Stimulated activated CD8-positive, alpha-beta memory T cell treated with anti-CD3 and anti-CD28 coated beads, Interleukin-2, amount 100 ng/mL, for 1 hour (primary cell): ENCODE results near the gene DDX1.

ENCODE experiments used
- DNase-seq, 2 donors: peaks; one replicate each; pipeline ENCODE4 v3.0.0-alpha.2; 2020; ENCODE audit warnings: low read depth in 2 of 2

The DDX1 gene

GRCh38 chr2:15645300-15645699 is 53.6 kb downstream of the DDX1 start:
- DNase-seq: no peak

GRCh38 chr2:15645720-15646385 is 54.2 kb downstream of the DDX1 start:
- DNase-seq: no peak

GRCh38 chr2:15646661-15647060 is 55.0 kb downstream of the DDX1 start:
- DNase-seq: no peak

- no peak for DNase-seq
These were observed 56.2 kb downstream of the DDX1 start for GRCh38 chr2:15647622-15648590.

GRCh38 chr2:15648593-15649525 is 57.2 kb downstream of the DDX1 start:
- DNase-seq: no peak

- no peak for DNase-seq
These were observed 58.0 kb downstream of the DDX1 start for GRCh38 chr2:15649561-15650255.

GRCh38 chr2:15650616-15651366 is 59.1 kb downstream of the DDX1 start:
- DNase-seq: no peak

GRCh38 chr2:15651367-15651727 is 59.7 kb downstream of the DDX1 start:
- no peak for DNase-seq

GRCh38 chr2:15652252-15652651 is 60.6 kb downstream of the DDX1 start:
- DNase-seq: no peak

- DNase-seq: no peak
These were observed 61.1 kb downstream of the DDX1 start for GRCh38 chr2:15652801-15653200.

GRCh38 chr2:15653806-15654726 is 62.4 kb downstream of the DDX1 start:
- no peak for DNase-seq

GRCh38 chr2:15654727-15655073 is 63.0 kb downstream of the DDX1 start:
- DNase-seq: no peak

GRCh38 chr2:15655123-15655887 is 63.6 kb downstream of the DDX1 start:
- DNase-seq: no peak

GRCh38 chr2:15656090-15656489 is 64.4 kb downstream of the DDX1 start:
- DNase-seq: no peak

- DNase-seq: no peak
These were observed 66.1 kb downstream of the DDX1 start for GRCh38 chr2:15657759-15658158.

- no peak for DNase-seq
These were observed 67.2 kb downstream of the DDX1 start for GRCh38 chr2:15658911-15659310.

GRCh38 chr2:15660491-15661294 is 69.0 kb downstream of the DDX1 start:
- no peak for DNase-seq

GRCh38 chr2:15661295-15661569 is 69.6 kb downstream of the DDX1 start:
- DNase-seq: no peak
